HEK293T (cell line): ENCODE results near the gene MGAM2.

ENCODE experiments used
- ARNT ChIP-seq: fragments of 450-650 bp; IDR thresholded peaks from 2 replicates; pipeline ENCODE4 v1.6.1; 2017; ENCODE audit warnings: mild to moderate bottlenecking
- BHLHE40 ChIP-seq: fragments of 450-650 bp; IDR thresholded peaks from 2 replicates; pipeline ENCODE4 v1.6.1; 2016; ENCODE audit warnings: mild to moderate bottlenecking, moderate library complexity, borderline replicate concordance
- CTBP1 ChIP-seq: fragments of 450-650 bp; IDR thresholded peaks from 2 replicates; pipeline ENCODE4 v1.6.1; 2016; ENCODE audit warnings: borderline replicate concordance
- ELF4 ChIP-seq: fragments of 450-650 bp; IDR thresholded peaks from 2 replicates; pipeline ENCODE4 v1.6.1; 2017; ENCODE audit warnings: antibody characterized with exemption
- FOXM1 ChIP-seq: fragments of 450-650 bp; IDR thresholded peaks from 2 replicates; pipeline ENCODE4 v1.6.1; 2017; ENCODE audit warnings: mild to moderate bottlenecking, borderline replicate concordance
- LEF1 ChIP-seq: fragments of 450-650 bp; IDR thresholded peaks from 2 replicates; pipeline ENCODE4 v1.6.1; 2017; ENCODE audit warnings: mild to moderate bottlenecking, borderline replicate concordance
- NFRKB ChIP-seq: fragments of 450-650 bp; IDR thresholded peaks from 2 replicates; pipeline ENCODE4 v1.6.1; 2016; ENCODE audit warnings: mild to moderate bottlenecking, moderate library complexity
- SP1 ChIP-seq: fragments of 450-650 bp; IDR thresholded peaks from 2 replicates; pipeline ENCODE4 v1.6.1; 2017
- SUZ12 ChIP-seq: fragments of 450-650 bp; IDR thresholded peaks from 2 replicates; pipeline ENCODE4 v1.6.1; 2016; ENCODE audit warnings: mild to moderate bottlenecking
- TARDBP ChIP-seq: fragments of 450-650 bp; IDR thresholded peaks from 2 replicates; pipeline ENCODE4 v1.6.1; 2016
- TF ChIP-seq, protein P1 (sequence below): fragments of 450-650 bp; IDR thresholded peaks from 2 replicates; pipeline ENCODE4 v1.6.1; 2016

DNA sequence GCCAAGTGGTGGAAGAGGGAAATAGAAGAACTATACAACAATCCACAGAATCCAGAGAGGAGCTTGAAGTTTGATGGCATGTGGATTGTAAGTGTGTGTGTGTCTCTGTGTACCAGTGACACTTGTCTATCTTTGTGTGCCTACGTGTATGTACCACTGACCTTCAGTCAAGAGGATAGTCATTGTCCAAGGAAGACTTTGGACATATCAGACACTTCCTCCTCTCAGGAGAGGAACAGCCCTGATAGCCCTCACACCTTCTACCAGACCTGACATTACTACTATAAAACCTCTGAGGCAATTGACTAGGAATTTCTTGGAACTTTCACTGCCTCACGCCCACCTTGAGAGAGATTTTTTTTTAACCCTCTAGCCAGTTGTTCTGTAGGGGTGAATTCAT is 19.6 kb upstream of the MGAM2 start:
- TF ChIP-seq TARDBP, result no peak
- TF ChIP-seq NFRKB, result no peak
- no peak for TF ChIP-seq BHLHE40
- TF ChIP-seq CTBP1, result no peak
- TF ChIP-seq FOXM1, result no peak
- no peak for TF ChIP-seq ARNT
- TF ChIP-seq ELF4, result no peak
- no peak for TF ChIP-seq SUZ12
- TF ChIP-seq, protein P1, sequence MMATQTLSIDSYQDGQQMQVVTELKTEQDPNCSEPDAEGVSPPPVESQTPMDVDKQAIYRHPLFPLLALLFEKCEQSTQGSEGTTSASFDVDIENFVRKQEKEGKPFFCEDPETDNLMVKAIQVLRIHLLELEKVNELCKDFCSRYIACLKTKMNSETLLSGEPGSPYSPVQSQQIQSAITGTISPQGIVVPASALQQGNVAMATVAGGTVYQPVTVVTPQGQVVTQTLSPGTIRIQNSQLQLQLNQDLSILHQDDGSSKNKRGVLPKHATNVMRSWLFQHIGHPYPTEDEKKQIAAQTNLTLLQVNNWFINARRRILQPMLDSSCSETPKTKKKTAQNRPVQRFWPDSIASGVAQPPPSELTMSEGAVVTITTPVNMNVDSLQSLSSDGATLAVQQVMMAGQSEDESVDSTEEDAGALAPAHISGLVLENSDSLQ, result no peak
- TF ChIP-seq LEF1, result no peak
- TF ChIP-seq SP1, result no peak
